CD14-positive monocyte (primary cell): ENCODE data around the gene SEC24D. TPM values are rescaled to one million over a fixed set of nuclear protein-coding genes. Genes with fewer than 3 reads are reported as not detected.

Experiments
- DNase-seq, 3 donors: peaks; one replicate each; pipeline ENCODE4 v3.0.0-alpha.2; 2011 to 2022
- H2AFZ ChIP-seq: 2 replicates; pipeline ENCODE4 v1.6.0; 2012; ENCODE audit warnings: mild to moderate bottlenecking, low read depth, low read length, inconsistent platforms; ENCODE audit not compliant: insufficient read depth, poor library complexity, severe bottlenecking
- H3K27ac ChIP-seq, 2 donors: 1 replicate in 1 of 2; 2 replicates in 1 of 2; pipeline ENCODE4 v1.5.1; 2012 to 2013; ENCODE audit warnings: low read length in 2 of 2, control low read depth in 1 of 2, inconsistent platforms in 1 of 2, low read depth in 1 of 2, mild to moderate bottlenecking in 1 of 2
- H3K27me3 ChIP-seq, 2 donors: one replicate each; pipeline versions ENCODE4 v1.6.0 to v1.6.1; 2011 to 2013; ENCODE audit warnings: low read length in 2 of 2; ENCODE audit not compliant: control insufficient read depth in 2 of 2, insufficient read depth in 2 of 2
- H3K36me3 ChIP-seq, 2 donors: replicated peaks in 1 of 2; 1 replicate in 1 of 2; 2 replicates in 1 of 2; pipeline versions ENCODE4 v1.5.1 to v1.6.1; 2012 to 2013; ENCODE audit warnings: low read length in 2 of 2, control low read depth in 1 of 2, inconsistent platforms in 1 of 2, mild to moderate bottlenecking in 1 of 2; ENCODE audit not compliant: insufficient read depth in 2 of 2, control insufficient read depth in 1 of 2
- H3K4me1 ChIP-seq, 2 donors: 1 replicate in 1 of 2; 2 replicates in 1 of 2; pipeline versions ENCODE4 v1.5.1 to v1.6.1; 2012 to 2013; ENCODE audit warnings: low read length in 2 of 2, control low read depth in 1 of 2, inconsistent platforms in 1 of 2, mild to moderate bottlenecking in 1 of 2, moderate library complexity in 1 of 2; ENCODE audit not compliant: insufficient read depth in 2 of 2, control insufficient read depth in 1 of 2
- H3K4me2 ChIP-seq: replicated peaks from 2 replicates; pipeline ENCODE3; 2012; ENCODE audit warnings: low read length, moderate library complexity, mild to moderate bottlenecking; ENCODE audit not compliant: poor library complexity, severe bottlenecking; ENCODE audit errors: extremely low read depth
- H3K4me3 ChIP-seq, 3 experiments: fragments of 200-600 bp in 1 of 3; sonication (generic) in 1 of 3; replicated peaks in 1 of 3; 1 replicate in 2 of 3; 2 replicates in 1 of 3; pipeline ENCODE4 v1.5.1; 2011 to 2013; ENCODE audit warnings: low read length in 3 of 3, mild to moderate bottlenecking in 3 of 3, control low read depth in 2 of 3, low read depth in 2 of 3, inconsistent platforms in 1 of 3, moderate library complexity in 1 of 3
- H3K79me2 ChIP-seq: 2 replicates; pipeline ENCODE4 v1.6.0; 2012; ENCODE audit warnings: mild to moderate bottlenecking, control low read depth, inconsistent platforms, low read length, moderate library complexity; ENCODE audit not compliant: insufficient read depth
- H3K9ac ChIP-seq: 2 replicates; pipeline ENCODE4 v1.6.0; 2017; ENCODE audit warnings: low read length, mild to moderate bottlenecking; ENCODE audit not compliant: insufficient read depth, poor library complexity, severe bottlenecking
- H3K9me3 ChIP-seq, 2 donors: replicated peaks in 1 of 2; 1 replicate in 1 of 2; 2 replicates in 1 of 2; pipeline versions ENCODE4 v1.5.1 to v1.6.1; 2012 to 2013; ENCODE audit warnings: low read length in 2 of 2, control low read depth in 1 of 2; ENCODE audit not compliant: control insufficient read depth in 1 of 2, insufficient read depth in 1 of 2
- H4K20me1 ChIP-seq: 2 replicates; pipeline ENCODE4 v1.6.0; 2012; ENCODE audit warnings: mild to moderate bottlenecking, low read length, control low read depth, moderate library complexity; ENCODE audit not compliant: insufficient read depth
- H3K27ac Mint-ChIP-seq, 7 donors: one replicate each; pipeline ENCODE4 v1.8.0; 2020; ENCODE audit warnings: mild to moderate bottlenecking in 7 of 7, mixed read lengths in 7 of 7, moderate library complexity in 6 of 7, inconsistent platforms in 2 of 7
- H3K27me3 Mint-ChIP-seq, 3 donors: one replicate each; pipeline ENCODE4 v1.8.0; 2021 to 2022; ENCODE audit warnings: low read depth in 3 of 3, mild to moderate bottlenecking in 3 of 3, mixed read lengths in 3 of 3, moderate library complexity in 3 of 3, inconsistent platforms in 1 of 3
- H3K36me3 Mint-ChIP-seq, 2 donors: one replicate each; pipeline ENCODE4 v1.8.0; 2020; ENCODE audit warnings: mixed read lengths in 2 of 2, inconsistent platforms in 1 of 2, mild to moderate bottlenecking in 1 of 2
- H3K4me1 Mint-ChIP-seq: one replicate; pipeline ENCODE4 v1.8.0; 2020; ENCODE audit warnings: mild to moderate bottlenecking, mixed read lengths
- H3K4me3 Mint-ChIP-seq, 2 donors: one replicate each; pipeline ENCODE4 v1.8.0; 2020; ENCODE audit warnings: mild to moderate bottlenecking in 2 of 2, mixed read lengths in 2 of 2, moderate library complexity in 1 of 2
- H3K9me3 Mint-ChIP-seq, 7 donors: one replicate each; pipeline ENCODE4 v1.8.0; 2020 to 2022; ENCODE audit warnings: mixed read lengths in 7 of 7, mild to moderate bottlenecking in 6 of 7, moderate library complexity in 6 of 7, inconsistent platforms in 2 of 7
- WGBS: methylation state at CpG from one replicate; pipeline ENCODE4 v1.1.5; 2013; ENCODE audit warnings: missing lambda C conversion rate; ENCODE audit not compliant: insufficient coverage; 5-methylcytosine and 5-hydroxymethylcytosine counted together
- intact Hi-C, 2 donors: fragments of 100-400 bp; cut with micrococcal nuclease; formaldehyde crosslinking; loops; one replicate each; pipeline versions ENCODE4 v1.15.0 to v1.15.1; 2023
- polyA plus RNA-seq, 3 donors: library from polyadenylated mRNA; depleted of rRNA in 1 of 3; unstranded in 2 of 3; stranded (reverse) in 1 of 3; fragments of 300-500 nt in 2 of 3; fragments of >200 nt in 1 of 3; fragmentation: Illumina TruSeq in 2 of 3; gene quantifications; 1 replicate in 2 of 3; 2 replicates in 1 of 3; pipeline ENCODE4 v1.2.3, GENCODE V29; 2012 to 2021
- TF ChIP-seq, protein P1 (sequence below): fragments of 200-600 bp; IDR thresholded peaks from one replicate; pipeline ENCODE4 v1.8.0; 2022; ENCODE audit warnings: antibody characterized with exemption, mild to moderate bottlenecking

Gene SEC24D
- polyA plus RNA-seq, 3 donors = 16.8 to 31.3 (median 22.6) TPM

DNA sequence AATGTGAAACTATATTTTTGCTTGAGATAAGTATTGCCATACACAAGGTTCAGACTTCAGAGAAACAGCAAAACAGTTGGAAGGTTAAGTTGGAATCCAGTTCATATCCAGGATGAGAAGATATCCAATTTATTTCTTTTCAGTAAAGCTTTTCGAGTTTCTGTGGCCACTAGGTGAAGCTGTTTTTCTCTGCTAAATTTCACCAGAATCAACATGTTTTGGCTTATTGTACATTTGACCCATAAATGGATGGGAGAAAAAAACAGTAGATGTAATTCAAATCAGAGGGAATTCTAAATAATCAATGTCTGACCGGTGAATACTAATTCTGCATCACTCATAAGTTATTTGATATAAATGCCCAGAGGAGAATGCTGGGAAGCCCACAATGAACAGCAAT lies 159.8 kb downstream of the SEC24D start:
- H3K27ac Mint-ChIP-seq = no peak overlapping the region
- Histone ChIP-seq H3K27me3 (no peaks in the 10 kb centered on the region), H3K27ac (no peak overlapping the region), H3K79me2 (no peaks in the 10 kb centered on the region), H4K20me1 (no peaks in the 10 kb centered on the region), H3K4me3 (no peak overlapping the region), H3K4me2 (no peak overlapping the region), H3K9me3 (no peaks in the 10 kb centered on the region), H2AFZ (no peak overlapping the region), H3K36me3 (no peaks in the 10 kb centered on the region), H3K4me1 (no peaks in the 10 kb centered on the region), H3K9ac (no peak overlapping the region)
- no peaks in the 10 kb centered on the region for H3K4me1 Mint-ChIP-seq
- no peaks in the 10 kb centered on the region for H3K36me3 Mint-ChIP-seq
- peaks cover 0 to 1% (median 0%) of the 10 kb centered on the region in 7 donors for H3K9me3 Mint-ChIP-seq
- 100% methylated on average over 1 of the region's 2 CpGs for WGBS
- H3K4me3 Mint-ChIP-seq = no peak overlapping the region
- DNase-seq = no peak
- TF ChIP-seq, protein P1, sequence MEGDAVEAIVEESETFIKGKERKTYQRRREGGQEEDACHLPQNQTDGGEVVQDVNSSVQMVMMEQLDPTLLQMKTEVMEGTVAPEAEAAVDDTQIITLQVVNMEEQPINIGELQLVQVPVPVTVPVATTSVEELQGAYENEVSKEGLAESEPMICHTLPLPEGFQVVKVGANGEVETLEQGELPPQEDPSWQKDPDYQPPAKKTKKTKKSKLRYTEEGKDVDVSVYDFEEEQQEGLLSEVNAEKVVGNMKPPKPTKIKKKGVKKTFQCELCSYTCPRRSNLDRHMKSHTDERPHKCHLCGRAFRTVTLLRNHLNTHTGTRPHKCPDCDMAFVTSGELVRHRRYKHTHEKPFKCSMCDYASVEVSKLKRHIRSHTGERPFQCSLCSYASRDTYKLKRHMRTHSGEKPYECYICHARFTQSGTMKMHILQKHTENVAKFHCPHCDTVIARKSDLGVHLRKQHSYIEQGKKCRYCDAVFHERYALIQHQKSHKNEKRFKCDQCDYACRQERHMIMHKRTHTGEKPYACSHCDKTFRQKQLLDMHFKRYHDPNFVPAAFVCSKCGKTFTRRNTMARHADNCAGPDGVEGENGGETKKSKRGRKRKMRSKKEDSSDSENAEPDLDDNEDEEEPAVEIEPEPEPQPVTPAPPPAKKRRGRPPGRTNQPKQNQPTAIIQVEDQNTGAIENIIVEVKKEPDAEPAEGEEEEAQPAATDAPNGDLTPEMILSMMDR = no peak
- intact Hi-C loops = no loop called here
- peaks cover 2 to 7% (median 6%) of the 10 kb centered on the region in 3 donors for H3K27me3 Mint-ChIP-seq

Other genes starting within 250 kb of the SEC24D start
- 10 to 100 TPM in 1 of 3 donors, 1 to 10 TPM in 2; 6.6 to 19.2 (median 8.2) TPM for gene METTL14, start 150.7 kb downstream of the SEC24D start, polyA plus RNA-seq
- gene SYNPO2, start 52.7 kb upstream of the SEC24D start, polyA plus RNA-seq = under 1 TPM in 1 of 3 donors, not detected in 2; 0.04 TPM